OCI-LY7 (cell line): ENCODE results near the gene SLC25A23.
"Not testable (repeated sequence)": the region's sequence is repeated elsewhere in the genome, so short reads cannot be mapped to it uniquely, and the experiment has no call there.

Source experiments
- CTCF ChIP-seq: fragments of 200-600 bp; sonication (generic); conservative IDR thresholded peaks from 2 replicates; pipeline ENCODE4 v1.5.1; 2014; ENCODE audit warnings: mild to moderate bottlenecking, antibody characterized with exemption, low read length, moderate library complexity, mixed read lengths
- EZH2phosphoT487 ChIP-seq: fragments of 200-600 bp; sonication (generic); IDR thresholded peaks from 2 replicates; pipeline ENCODE4 v1.6.1; 2018; ENCODE audit warnings: low read depth, borderline replicate concordance, mild to moderate bottlenecking, mixed run types, antibody characterized with exemption, low read length, moderate library complexity, mixed read lengths

GRCh38 chr19:6508028-6508771, 48.6 kb upstream of the SLC25A23 start:
- not testable (repeated sequence) for TF ChIP-seq CTCF, EZH2phosphoT487
